HCEC 1CT (cell line): ENCODE results near the gene SLFN12L.
"Not testable (repeated sequence)": the region's sequence is repeated elsewhere in the genome, so short reads cannot be mapped to it uniquely, and the experiment has no call there.

Experiments used
- DNase-seq: peaks from one replicate; pipeline ENCODE4 v3.0.0-alpha.2; 2017

Gene SLFN12L

GRCh38 chr17:35537601-35538141 is at the start of gene SLFN12L:
Gene SLFN12L (minus strand): TSS chr17:35537678. CDS start chr17:35522364, 15,314 bp downstream.
- no peak for DNase-seq

GRCh38 chr17:35586569-35587073 is 49.1 kb upstream of the SLFN12L start:
- DNase-seq, result no peak

GRCh38 chr17:35584061-35584460 is 46.6 kb upstream of the SLFN12L start:
- DNase-seq, result no peak

- no peak for DNase-seq
Measured at GRCh38 chr17:35578929-35579432, 41.5 kb upstream of the SLFN12L start.

GRCh38 chr17:35578197-35578928 is 40.9 kb upstream of the SLFN12L start, which contains the start of gene PEX12:
Gene PEX12 (minus strand): TSS chr17:35578571. CDS start chr17:35578021, 550 bp downstream.
- peak; percentile 90 for DNase-seq

GRCh38 chr17:35577830-35578196 is 40.3 kb upstream of the SLFN12L start:
- peak; percentile 23 for DNase-seq

GRCh38 chr17:35575759-35576158 is 38.3 kb upstream of the SLFN12L start:
- no peak for DNase-seq

GRCh38 chr17:35569405-35569804 is 31.9 kb upstream of the SLFN12L start:
- DNase-seq, result no peak

GRCh38 chr17:35568561-35568960 is 31.1 kb upstream of the SLFN12L start:
- peak; percentile 43 for DNase-seq

GRCh38 chr17:35566968-35567367 is 29.5 kb upstream of the SLFN12L start:
- no peak for DNase-seq

- DNase-seq, result not testable (repeated sequence)
Measured at GRCh38 chr17:35563181-35563580, 25.7 kb upstream of the SLFN12L start.

GRCh38 chr17:35560703-35561102 is 23.2 kb upstream of the SLFN12L start, which contains the start of gene SLFN14:
Gene SLFN14 (minus strand): TSS chr17:35560819. CDS start chr17:35558062, 2,757 bp downstream.
- DNase-seq, result no peak

GRCh38 chr17:35559495-35560210 is 22.2 kb upstream of the SLFN12L start:
- DNase-seq, result no peak

GRCh38 chr17:35557353-35557752 is 19.9 kb upstream of the SLFN12L start:
- DNase-seq, result no peak

GRCh38 chr17:35555691-35556090 is 18.2 kb upstream of the SLFN12L start:
- DNase-seq, result no peak

- DNase-seq, result no peak
Measured at GRCh38 chr17:35554668-35555067, 17.2 kb upstream of the SLFN12L start.

- DNase-seq, result no peak
Measured at GRCh38 chr17:35553310-35553709, 15.8 kb upstream of the SLFN12L start.

- DNase-seq, result no peak
Measured at GRCh38 chr17:35548978-35549377, 11.5 kb upstream of the SLFN12L start.

GRCh38 chr17:35548208-35548810 is 10.8 kb upstream of the SLFN12L start:
- no peak for DNase-seq

GRCh38 chr17:35546487-35546886 is 9.0 kb upstream of the SLFN12L start:
- DNase-seq, result no peak

- no peak for DNase-seq
Measured at GRCh38 chr17:35545150-35545549, 7.7 kb upstream of the SLFN12L start.

- DNase-seq, result no peak
Measured at GRCh38 chr17:35543856-35544255, 6.4 kb upstream of the SLFN12L start.

- DNase-seq, result no peak
Measured at GRCh38 chr17:35542990-35543389, 5.5 kb upstream of the SLFN12L start.
